ENCODE measurements around the gene CACYBP.
"Not testable (repeated sequence)": the region's sequence is repeated elsewhere in the genome, so short reads cannot be mapped to it uniquely, and the experiment has no call there.

CACYBP gene

GRCh38 chr1:175015243-175015642 is 15.5 kb downstream of the CACYBP start:
- peaks cover 6% of the 10 kb centered on the region for H3K4me1 Mint-ChIP-seq
- H3K36me3 Mint-ChIP-seq (ENCODE audit: low read depth): peaks cover 50% of the 10 kb centered on the region
- H3K27ac Mint-ChIP-seq: peak overlapping the region; percentile 44
- no peak overlapping the region for H3K4me3 Mint-ChIP-seq
- no peaks in the 10 kb centered on the region for H3K27me3 Mint-ChIP-seq
- DNase-seq (no peak), ATAC-seq (no peak)
- no peaks in the 10 kb centered on the region for H3K9me3 Mint-ChIP-seq

DNA sequence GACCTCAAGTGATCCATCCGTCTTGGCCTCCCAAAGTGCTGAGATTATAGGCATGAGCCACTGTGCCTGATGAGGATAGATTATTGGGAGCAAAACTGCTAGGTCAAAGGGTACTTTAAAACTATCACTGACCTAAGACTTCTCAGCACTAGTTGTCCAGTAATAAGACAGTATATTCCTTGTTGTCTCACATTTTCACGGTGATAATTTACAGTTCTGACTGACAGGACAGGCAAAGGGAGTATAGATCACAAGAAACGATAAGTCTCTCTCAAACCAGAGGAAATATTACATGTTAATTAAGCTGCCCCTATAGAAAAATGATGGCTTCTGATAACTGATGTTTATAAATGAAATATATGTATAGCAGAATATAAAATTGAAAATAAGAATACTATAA is 19.8 kb downstream of the CACYBP start:
- H3K27ac Mint-ChIP-seq: no peak overlapping the region
- H3K4me1 Mint-ChIP-seq: peaks cover 31% of the 10 kb centered on the region
- H3K36me3 Mint-ChIP-seq (ENCODE audit: low read depth): peaks cover 23% of the 10 kb centered on the region
- peaks cover 2% of the 10 kb centered on the region for H3K9me3 Mint-ChIP-seq
- H3K4me3 Mint-ChIP-seq: no peak overlapping the region
- no peak for DNase-seq
- ATAC-seq: no peak
- no peaks in the 10 kb centered on the region for H3K27me3 Mint-ChIP-seq

DNA sequence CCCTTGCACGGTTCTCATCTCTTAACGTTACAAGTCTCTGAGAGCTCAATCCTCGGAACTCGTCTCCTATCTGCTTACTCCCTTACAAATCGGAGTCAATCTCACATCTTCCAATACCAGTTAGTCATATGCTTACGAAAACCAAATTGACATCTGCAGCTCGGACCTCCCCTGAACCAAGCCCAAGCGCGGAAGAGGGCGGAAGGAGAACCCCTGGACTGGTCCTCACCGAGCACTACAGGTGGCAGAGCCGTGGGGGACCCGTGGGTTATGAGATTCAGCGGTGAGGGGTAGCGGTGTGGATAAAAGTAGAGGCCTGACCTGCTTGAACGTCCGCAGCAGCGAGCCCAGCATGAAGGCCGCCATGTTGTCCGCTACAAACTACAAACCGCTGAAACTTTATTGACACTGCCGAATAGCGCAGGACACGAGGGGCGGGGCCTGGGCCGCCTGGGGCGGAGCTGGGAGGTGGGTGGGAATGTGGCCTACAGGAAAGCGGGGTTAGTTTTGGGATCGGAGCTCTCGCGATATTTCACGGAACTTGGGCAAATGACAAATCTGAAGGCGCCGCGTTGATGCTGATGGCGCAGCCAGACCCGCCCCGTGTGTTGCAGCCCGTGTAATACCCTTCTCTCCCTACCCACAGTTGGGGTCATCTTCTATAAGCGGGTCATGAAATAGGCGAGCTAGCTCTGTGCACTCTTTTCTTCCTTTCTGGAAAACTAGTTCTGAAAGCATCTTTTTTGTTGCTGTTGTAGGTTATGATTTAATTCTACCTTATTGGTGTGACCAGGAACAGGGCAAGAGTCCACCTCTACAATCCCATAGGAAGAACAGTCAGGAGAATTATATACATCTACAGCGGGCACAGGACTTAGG is 23.5 kb downstream of the CACYBP start, which contains the start of gene MRPS14:
MRPS14 (minus strand) TSS at position 383 of the 879 bp plus-strand sequence; CDS start at position 366, 17 bp downstream.
- H3K4me1 Mint-ChIP-seq: peaks cover 27% of the 10 kb centered on the region
- peak within 1 kb of the TSS; percentile 92 for H3K27ac Mint-ChIP-seq
- DNase-seq (peak; percentile 98), ATAC-seq (peak; percentile 91)
- peaks cover 6% of the 10 kb centered on the region for H3K9me3 Mint-ChIP-seq
- H3K36me3 Mint-ChIP-seq (ENCODE audit: low read depth): peaks cover 6% of the 10 kb centered on the region
- no peaks in the 10 kb centered on the region for H3K27me3 Mint-ChIP-seq
- peak within 1 kb of the TSS; percentile 91 for H3K4me3 Mint-ChIP-seq

- H3K9me3 Mint-ChIP-seq; ATAC-seq; H3K36me3 Mint-ChIP-seq (ENCODE audit: low read depth); H3K27me3 Mint-ChIP-seq; DNase-seq: not testable (repeated sequence)
- peaks cover 26% of the 10 kb centered on the region for H3K4me1 Mint-ChIP-seq
- peak overlapping the region; percentile 92 for H3K27ac Mint-ChIP-seq
- peak overlapping the region; percentile 91 for H3K4me3 Mint-ChIP-seq
These were observed 24.1 kb downstream of the CACYBP start for GRCh38 chr1:175023922-175024242.

- Mint-ChIP-seq H3K27me3 (no peaks in the 10 kb centered on the region), H3K4me1 (peaks cover 31% of the 10 kb centered on the region), H3K4me3 (peak overlapping the region; percentile 48), H3K9me3 (peaks cover 6% of the 10 kb centered on the region), H3K27ac (peak overlapping the region; percentile 92), H3K36me3 (ENCODE audit: low read depth) (peaks cover 5% of the 10 kb centered on the region)
- ATAC-seq (no peak), DNase-seq (no peak)
These were observed 25.0 kb downstream of the CACYBP start for GRCh38 chr1:175024773-175025172.

- Mint-ChIP-seq H3K9me3 (no peaks in the 10 kb centered on the region), H3K4me1 (peaks cover 9% of the 10 kb centered on the region), H3K27ac (no peak overlapping the region), H3K4me3 (no peak overlapping the region), H3K27me3 (no peaks in the 10 kb centered on the region), H3K36me3 (ENCODE audit: low read depth) (no peaks in the 10 kb centered on the region)
- ATAC-seq (no peak), DNase-seq (no peak)
These were observed 34.2 kb downstream of the CACYBP start for GRCh38 chr1:175033953-175034352.

GRCh38 chr1:175034775-175035174 is 35.0 kb downstream of the CACYBP start:
- Mint-ChIP-seq H3K9me3 (no peaks in the 10 kb centered on the region), H3K36me3 (ENCODE audit: low read depth) (no peaks in the 10 kb centered on the region), H3K4me1 (peaks cover 2% of the 10 kb centered on the region), H3K27ac (no peak overlapping the region), H3K4me3 (no peak overlapping the region), H3K27me3 (no peaks in the 10 kb centered on the region)
- no peak for DNase-seq
- no peak for ATAC-seq

DNA sequence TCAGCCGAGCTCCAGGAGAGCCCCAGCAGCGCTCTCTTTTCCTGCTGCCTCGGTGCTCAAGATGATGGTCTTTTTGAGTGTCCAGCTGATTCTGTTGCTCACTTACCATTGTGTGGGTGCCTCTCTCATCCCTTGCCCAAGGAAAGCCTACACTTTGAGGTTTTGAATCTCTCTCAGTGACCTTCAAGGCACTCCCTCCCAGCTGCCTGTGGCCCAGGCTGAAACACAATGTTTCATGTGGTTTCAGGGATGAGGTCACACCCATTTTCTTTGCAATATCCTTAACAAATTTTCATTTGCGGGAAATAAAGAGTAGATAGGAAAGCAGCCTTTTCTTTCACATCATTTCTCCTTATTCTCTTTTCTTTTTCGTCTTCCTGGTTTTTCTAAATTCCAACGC is 36.1 kb downstream of the CACYBP start:
- no peak overlapping the region for H3K4me3 Mint-ChIP-seq
- ATAC-seq (no peak), DNase-seq (no peak)
- peaks cover 2% of the 10 kb centered on the region for H3K4me1 Mint-ChIP-seq
- H3K9me3 Mint-ChIP-seq: no peaks in the 10 kb centered on the region
- H3K27ac Mint-ChIP-seq: no peak overlapping the region
- no peaks in the 10 kb centered on the region for H3K36me3 Mint-ChIP-seq (ENCODE audit: low read depth)
- H3K27me3 Mint-ChIP-seq: no peaks in the 10 kb centered on the region

DNA sequence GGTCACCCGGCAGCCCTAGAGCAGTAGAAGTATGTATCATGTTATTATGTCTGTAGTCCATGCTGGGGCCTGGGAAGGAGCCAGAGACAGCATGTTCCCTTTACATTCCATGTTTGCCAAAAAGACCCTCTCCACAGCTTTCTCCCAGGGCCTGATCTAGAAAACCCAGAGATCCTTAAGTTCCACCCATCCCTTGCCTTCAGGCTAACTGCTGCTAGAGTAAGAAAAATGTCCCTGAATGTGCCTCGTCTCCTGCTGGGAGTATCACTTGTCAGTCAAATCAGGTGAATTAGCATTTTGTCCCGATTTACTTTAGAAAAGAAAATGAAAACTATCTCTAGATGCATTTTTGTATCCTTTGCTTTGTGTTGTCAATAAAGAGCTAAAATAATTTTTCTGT is 36.7 kb downstream of the CACYBP start:
- Mint-ChIP-seq H3K27ac (no peak overlapping the region), H3K27me3 (no peaks in the 10 kb centered on the region), H3K9me3 (no peaks in the 10 kb centered on the region), H3K4me3 (no peak overlapping the region), H3K4me1 (peaks cover 2% of the 10 kb centered on the region), H3K36me3 (ENCODE audit: low read depth) (no peaks in the 10 kb centered on the region)
- ATAC-seq: no peak
- no peak for DNase-seq

DNA sequence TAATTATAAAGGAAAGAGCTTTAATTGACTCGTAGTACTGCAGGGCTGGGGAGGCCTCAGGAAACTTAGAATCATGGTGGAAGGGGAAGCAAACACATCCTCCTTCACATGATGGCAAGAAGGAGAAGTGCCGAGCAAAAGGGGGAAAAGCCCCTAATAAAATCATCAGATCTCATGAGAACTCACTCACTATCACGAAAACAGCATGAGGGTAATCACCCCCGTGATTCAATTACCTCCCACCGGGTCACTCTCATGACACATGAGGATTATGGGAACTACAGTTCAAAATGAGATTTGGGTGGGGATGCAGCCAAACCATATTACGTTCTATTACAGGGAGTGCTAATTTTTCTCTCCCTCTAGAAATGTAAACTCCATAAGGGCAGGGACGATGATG is 37.7 kb downstream of the CACYBP start:
- Mint-ChIP-seq H3K4me1 (peaks cover 2% of the 10 kb centered on the region), H3K27me3 (no peaks in the 10 kb centered on the region), H3K9me3 (no peaks in the 10 kb centered on the region), H3K27ac (no peak overlapping the region), H3K4me3 (no peak overlapping the region), H3K36me3 (ENCODE audit: low read depth) (no peaks in the 10 kb centered on the region)
- ATAC-seq (no peak), DNase-seq (no peak)

DNA sequence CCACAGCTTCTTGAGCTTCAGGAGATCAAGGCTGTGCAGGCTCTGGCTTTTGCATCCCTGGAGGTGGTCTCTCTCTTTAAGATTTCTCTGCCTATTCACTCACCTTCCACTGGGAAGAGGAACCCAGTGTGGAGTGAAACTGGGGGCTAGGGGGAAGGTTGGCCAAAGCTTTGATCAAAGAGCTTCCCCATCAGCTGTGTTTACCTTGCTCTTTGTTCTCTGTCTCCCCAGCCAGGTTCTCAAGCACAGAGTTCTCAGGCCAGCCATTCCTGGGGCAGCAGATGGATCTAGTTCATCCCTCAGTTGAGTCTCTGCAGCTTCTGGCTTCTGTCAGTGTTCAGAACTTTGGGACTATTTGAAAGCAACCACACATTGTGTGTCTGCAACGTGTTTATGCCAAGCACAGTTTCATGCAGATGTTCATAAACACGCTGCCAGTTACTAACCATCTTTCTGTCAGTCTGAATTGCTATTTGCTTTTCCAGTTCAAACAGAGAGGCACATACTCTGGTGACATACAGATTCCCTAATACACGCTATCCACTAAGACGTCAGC is 40.7 kb downstream of the CACYBP start:
- ATAC-seq: no peak
- no peak for DNase-seq
- Mint-ChIP-seq H3K27me3 (no peaks in the 10 kb centered on the region), H3K36me3 (ENCODE audit: low read depth) (no peaks in the 10 kb centered on the region), H3K4me1 (peaks cover 2% of the 10 kb centered on the region), H3K27ac (no peak overlapping the region), H3K9me3 (no peaks in the 10 kb centered on the region), H3K4me3 (no peak overlapping the region)

GRCh38 chr1:175042650-175043049 is 42.9 kb downstream of the CACYBP start:
- no peaks in the 10 kb centered on the region for H3K36me3 Mint-ChIP-seq (ENCODE audit: low read depth)
- H3K27ac Mint-ChIP-seq: no peak overlapping the region
- no peak overlapping the region for H3K4me3 Mint-ChIP-seq
- ATAC-seq: no peak
- no peaks in the 10 kb centered on the region for H3K9me3 Mint-ChIP-seq
- no peak for DNase-seq
- H3K4me1 Mint-ChIP-seq: peaks cover 2% of the 10 kb centered on the region
- H3K27me3 Mint-ChIP-seq: peaks cover under 1% of the 10 kb centered on the region

DNA sequence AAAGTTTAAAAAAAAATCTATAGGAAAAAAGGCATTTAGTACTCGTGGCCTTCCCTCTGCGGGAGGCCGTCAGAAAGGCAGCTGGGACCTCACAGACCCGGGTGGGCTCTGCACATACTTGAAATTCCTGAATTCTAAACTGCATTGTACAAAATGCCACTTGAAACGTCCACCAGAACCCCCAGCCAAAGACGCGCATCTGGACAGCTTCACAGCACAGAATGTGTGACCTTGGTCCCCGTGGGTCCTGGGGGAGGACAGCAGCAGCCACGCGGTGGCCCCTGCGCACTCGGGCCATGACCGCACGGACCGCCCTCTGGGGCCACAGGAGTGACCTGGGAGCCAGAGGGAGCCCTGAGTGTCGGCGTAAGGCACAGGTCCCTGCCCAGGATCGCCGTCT is 44.1 kb downstream of the CACYBP start:
- H3K36me3 Mint-ChIP-seq (ENCODE audit: low read depth): no peaks in the 10 kb centered on the region
- no peak for DNase-seq
- no peak overlapping the region for H3K4me3 Mint-ChIP-seq
- H3K4me1 Mint-ChIP-seq: no peaks in the 10 kb centered on the region
- H3K9me3 Mint-ChIP-seq: no peaks in the 10 kb centered on the region
- ATAC-seq: no peak
- peaks cover 4% of the 10 kb centered on the region for H3K27me3 Mint-ChIP-seq
- H3K27ac Mint-ChIP-seq: no peak overlapping the region

GRCh38 chr1:175044591-175044990 is 44.8 kb downstream of the CACYBP start:
- H3K9me3 Mint-ChIP-seq; H3K36me3 Mint-ChIP-seq (ENCODE audit: low read depth); ATAC-seq; H3K27ac Mint-ChIP-seq; DNase-seq; H3K4me1 Mint-ChIP-seq; H3K4me3 Mint-ChIP-seq: not testable (repeated sequence)
- H3K27me3 Mint-ChIP-seq: peaks cover 10% of the 10 kb centered on the region

DNA sequence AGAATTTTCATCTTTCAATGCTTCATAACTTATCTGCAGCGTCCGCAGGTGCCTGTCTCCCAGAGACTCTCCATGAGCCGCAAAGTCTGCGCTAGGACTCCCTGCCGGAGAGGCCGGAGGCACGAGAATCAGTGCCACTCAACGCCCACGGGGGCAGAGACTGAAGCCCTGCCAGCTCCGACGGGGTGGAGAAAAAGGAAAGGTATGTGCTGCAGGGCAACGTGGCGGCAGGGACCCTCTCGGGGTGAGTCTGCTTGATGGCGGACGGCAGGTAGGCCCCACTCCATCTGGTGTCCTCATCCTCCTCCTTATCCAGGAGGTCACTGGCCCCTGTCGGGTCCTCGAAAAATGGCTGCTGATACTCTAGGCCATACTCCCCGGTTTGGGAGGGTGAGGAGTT is 45.4 kb downstream of the CACYBP start:
- no peaks in the 10 kb centered on the region for H3K9me3 Mint-ChIP-seq
- ATAC-seq (no peak), DNase-seq (no peak)
- no peaks in the 10 kb centered on the region for H3K36me3 Mint-ChIP-seq (ENCODE audit: low read depth)
- peaks cover 12% of the 10 kb centered on the region for H3K27me3 Mint-ChIP-seq
- no peaks in the 10 kb centered on the region for H3K4me1 Mint-ChIP-seq
- H3K27ac Mint-ChIP-seq: no peak overlapping the region
- no peak overlapping the region for H3K4me3 Mint-ChIP-seq
